ENCODE data around the gene HACD3.

- TF ChIP-seq CTCF (IDR thresholded peaks at IDR 0.05), result no peak
- TF ChIP-seq POLR2A (IDR thresholded peaks at IDR 0.05), result no peak
These were observed 90.6 kb downstream of the HACD3 start for GRCh38 chr15:65620833-65621232.
